Posterior cingulate gyrus (tissue), 11 donors: ENCODE data around the gene TCEANC2.
"Not testable (repeated sequence)": the region's sequence is repeated elsewhere in the genome, so short reads cannot be mapped to it uniquely, and the experiment has no call there.

Experiments used
- DNase-seq, 10 donors: peaks; one replicate each; pipeline versions ENCODE4 v3.0.0 to v3.0.0-alpha.2; 2020 to 2021; ENCODE audit warnings: mixed read lengths in 3 of 10
- intact Hi-C: fragments of 100-400 bp; cut with DNase I; formaldehyde crosslinking; loops from one replicate; pipeline ENCODE4 v1.15.1; 2023

The TCEANC2 gene

DNA sequence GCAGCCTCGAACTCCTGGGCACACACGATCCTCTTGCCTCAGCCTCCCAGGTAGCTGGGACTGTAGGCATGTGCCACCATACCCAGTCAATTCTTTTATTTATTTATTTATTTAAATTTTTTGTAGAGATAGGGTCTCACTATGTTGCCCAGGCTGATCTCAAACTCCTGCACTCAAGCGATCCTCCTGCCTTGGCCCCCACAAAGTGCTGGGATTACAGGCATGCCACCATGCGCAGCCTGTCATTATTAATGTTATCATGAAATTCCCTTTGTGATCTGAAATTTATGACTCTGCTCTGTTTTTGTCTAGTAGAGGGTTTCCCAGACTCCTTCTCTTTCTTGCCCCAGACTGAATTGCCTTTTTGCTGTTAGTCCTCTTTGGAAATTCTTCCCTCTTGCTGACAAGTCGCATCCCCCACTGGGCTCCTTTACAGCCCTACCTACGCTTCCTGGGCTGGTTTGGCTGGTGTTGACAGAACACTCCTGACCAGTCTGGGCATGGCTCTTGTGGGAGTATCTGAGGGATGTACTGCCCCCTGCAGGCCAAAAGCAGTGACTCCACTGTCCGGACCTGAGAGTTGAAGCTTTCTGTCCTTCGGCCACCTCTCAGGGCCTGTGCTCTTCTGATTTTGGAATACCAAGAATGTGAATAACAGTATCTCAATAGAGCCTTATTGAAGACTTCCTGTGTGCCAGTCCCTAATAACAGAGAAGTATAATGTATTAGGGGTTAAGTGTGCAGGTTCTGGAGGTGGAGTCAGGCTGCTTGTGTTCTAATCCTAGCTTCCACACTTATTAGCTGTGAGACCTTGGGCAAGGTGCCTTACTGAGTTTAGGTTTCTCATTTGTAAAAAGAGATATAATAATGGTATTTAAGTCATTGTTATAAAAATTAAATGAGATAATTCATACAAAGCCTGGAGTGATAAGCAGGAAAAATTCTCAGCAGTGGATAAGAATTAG lies 28.2 kb downstream of the TCEANC2 start:
- DNase-seq = peak in 7 of 10 donors; percentile 15 to 90 (median 56)
- intact Hi-C loops = no loop called here

DNA sequence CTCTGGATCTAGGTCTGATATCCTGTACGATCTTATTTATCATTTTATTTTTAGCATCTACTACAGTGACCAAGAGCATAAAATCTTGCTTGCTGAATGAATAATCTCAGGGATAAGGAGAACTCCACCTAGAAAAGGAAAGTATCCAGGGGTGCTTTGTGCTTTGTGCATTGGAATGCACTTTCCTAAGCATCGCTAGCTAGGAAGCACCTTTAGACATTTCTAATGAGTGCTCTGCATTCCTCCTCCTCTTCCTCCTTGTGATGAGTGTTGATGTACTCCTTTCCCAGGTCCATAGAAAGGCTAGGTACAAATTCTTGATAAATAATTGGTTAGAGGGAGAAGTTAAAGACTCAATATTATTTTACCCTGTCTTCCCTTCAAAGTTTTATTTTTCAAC lies 31.4 kb downstream of the TCEANC2 start:
- intact Hi-C loops = no loop called here
- DNase-seq = no peak

DNA sequence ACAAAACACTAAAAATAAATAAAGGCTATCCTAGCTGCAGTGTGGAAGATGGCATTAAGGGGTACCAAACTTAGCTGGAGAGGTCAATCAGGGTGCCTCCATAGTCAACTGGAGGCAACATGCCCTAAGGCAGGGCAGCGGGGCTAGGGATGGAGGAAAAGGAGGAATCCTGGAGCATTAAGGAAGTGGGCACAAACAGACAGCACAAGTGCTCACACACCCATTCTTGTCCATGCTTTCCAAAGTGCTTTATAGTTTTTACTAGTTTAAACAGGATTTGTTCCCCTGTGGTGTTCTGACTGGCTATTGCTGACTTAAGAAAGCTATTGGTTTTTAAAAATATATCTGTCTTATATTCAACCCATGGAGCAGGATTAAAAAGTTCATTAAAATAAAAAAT lies 33.3 kb downstream of the TCEANC2 start:
- no peak for DNase-seq
- intact Hi-C loops = no loop called here

DNA sequence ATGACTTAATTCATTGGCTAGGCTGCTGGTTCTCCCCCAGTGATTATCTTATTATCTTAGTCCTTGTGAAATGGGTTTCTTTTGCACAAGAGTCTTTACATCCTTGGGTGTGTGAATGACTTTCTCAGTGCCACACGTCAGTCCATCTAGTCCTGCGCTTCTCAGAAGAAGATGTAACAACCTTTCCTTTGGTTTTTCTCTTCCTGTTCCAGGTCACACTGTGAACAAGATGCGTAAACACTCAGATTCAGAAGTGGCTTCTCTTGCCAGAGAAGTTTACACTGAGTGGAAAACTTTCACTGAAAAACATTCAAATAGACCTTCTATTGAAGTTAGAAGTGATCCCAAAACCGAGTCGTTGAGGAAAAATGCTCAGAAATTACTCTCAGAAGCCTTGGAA lies 35.0 kb downstream of the TCEANC2 start:
- DNase-seq = no peak
- intact Hi-C loops = no loop called here

DNA sequence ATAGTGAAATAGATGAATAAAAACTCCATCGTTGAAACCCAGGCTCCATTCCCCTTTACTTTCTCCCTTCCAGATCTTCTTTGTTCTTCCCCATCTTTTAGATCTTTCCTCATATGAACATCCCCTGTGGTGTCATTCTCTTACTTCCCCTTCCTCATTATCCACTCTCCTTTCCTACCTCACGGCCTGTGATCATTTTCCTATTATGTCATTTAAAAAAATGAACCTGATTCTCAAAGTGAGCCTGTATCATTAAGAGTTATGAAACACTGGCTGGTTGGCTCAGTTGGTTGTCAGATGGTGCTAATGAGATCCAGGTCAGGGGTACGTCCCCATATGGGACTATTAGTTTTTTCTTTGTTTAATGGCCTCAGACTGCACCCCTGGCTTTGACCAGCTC lies 38.3 kb downstream of the TCEANC2 start:
- intact Hi-C loops = no loop called here
- no peak for DNase-seq

DNA sequence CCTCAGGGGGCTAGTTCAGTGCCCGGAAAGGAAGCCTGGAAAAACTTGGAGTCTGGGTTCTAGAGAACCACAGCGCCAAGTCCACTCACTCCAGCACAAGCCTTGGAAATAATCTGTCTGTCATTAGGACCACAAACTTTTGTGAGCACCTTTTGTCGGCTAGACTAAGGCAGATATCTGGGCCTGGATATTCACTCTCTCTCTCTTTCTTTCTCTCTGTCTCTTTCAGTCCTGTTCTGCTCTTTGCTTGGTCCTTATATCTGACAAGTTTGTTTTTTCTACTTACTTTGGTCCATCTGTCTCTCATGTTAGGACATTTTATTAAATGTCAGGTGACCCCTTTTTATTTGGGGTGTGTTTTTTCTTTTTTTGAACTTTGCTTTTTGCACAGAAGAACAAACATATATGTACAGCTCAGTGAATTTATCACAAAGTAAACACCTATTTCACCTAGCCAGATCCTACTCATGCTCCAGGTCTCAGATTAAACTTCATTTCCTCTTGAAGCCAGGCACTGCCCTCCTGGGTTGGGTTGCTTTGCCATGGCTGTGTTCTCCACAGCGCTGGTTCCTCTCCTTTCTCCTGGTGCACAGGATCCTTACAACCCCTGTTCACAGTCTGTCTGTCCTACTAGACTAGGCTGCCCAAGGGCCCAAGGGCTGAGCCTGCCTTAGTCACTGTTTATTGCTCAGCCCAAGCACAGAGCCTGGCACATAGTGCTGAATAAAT lies 40.8 kb downstream of the TCEANC2 start:
- DNase-seq = no peak
- intact Hi-C loops = no loop called here

DNA sequence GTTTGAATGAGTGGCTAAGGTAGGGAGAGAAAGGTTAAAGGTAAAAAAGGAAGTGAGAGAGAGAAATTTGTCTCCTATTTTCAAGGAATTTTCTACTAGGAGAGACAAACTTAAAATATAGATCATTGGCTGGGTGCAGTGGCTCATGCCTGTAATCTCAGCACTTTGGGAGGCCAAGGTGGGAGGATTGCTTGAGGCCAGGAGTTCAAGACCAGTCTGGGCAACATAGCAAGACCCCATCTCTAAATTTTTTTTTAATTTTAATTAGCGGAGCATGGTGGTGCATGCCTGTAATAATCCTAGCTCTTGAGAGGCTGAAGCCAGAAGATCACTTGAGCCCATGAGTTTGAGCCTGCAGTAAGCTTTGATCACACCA lies 41.3 kb downstream of the TCEANC2 start:
- DNase-seq, intact Hi-C loops: not testable (repeated sequence)

DNA sequence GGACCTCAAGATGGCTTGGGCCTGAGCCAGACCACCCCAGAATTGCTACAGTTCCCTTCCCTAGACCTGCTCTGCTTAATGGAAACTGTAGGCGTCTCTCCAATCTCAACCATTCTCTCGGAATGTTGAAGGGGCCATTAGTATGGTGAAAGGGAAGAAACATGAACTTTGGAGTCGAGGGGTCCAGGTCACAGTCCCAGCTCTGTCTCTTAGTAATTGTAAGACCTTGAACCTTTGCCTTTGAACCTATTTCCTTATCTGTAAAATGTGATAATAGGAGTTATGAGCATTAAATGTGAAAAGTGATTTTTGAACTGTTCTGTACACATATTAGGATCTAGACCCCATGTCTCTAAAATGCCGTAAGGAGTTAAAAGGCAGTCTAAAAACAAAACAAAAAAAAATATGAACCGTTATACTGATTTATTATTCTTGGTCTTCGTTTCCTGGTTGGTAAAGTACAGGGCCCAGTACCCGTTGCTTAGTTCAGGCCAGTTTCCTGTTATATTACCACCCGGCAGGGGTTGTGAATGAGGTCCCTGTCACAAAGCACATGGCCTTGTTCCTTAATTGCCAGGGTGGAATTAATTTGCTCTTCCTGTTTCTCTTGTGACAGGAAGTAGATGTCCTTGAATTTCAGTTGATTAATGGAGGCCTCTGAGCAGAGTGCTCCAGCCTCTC lies 42.3 kb downstream of the TCEANC2 start:
- intact Hi-C loops = no loop called here

DNA sequence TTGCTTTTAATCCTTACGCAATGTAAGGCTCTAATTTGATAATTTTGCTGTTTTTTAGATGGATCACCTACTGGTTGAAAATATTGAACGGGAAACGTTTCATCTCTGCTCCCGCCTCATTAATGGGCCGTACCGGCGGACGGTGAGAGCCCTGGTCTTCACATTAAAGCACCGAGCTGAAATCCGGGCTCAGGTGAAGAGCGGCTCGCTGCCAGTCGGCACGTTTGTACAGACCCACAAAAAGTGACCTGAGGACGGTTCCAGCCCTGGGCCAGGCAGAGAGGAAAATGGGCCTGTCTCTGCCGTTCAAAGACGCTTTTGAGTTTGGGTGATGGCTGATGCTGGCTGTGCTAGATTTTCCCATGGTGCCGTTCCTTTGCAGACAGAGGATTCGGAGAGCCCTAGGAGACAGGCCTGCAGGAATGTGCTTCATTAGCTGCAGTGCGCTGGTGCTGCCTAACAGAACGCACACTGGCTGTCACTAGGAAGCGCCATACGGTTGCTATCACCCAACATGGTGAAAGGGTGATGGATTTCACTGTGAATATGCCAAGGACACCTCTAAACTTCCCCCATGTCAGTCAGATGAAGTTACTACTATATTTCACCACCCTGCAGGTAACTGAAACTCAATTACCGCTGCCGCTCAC lies 42.9 kb downstream of the TCEANC2 start:
- DNase-seq = no peak
- intact Hi-C loops = no loop called here

More for the DNA sequence above, 42.3 kb downstream of the TCEANC2 start:
- DNase-seq = no peak

DNA sequence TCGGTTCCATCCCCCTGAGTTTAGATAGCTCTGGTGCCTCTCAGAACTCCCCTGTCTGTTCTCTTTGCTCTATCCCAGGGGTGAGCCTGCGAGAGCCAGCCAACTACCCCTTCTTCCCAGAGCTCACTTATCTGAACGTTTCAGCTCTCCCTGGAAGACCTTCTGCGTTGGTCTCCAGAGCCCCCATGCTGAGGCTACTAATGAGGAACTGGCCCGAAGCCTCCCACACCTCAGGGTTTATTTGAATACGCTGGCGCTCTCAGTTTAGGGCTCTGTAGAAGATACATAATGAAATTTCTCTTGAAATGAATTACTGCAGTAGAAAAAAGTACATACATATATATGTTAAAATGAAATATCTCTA lies 43.5 kb downstream of the TCEANC2 start:
- DNase-seq = no peak
- intact Hi-C loops = no loop called here

DNA sequence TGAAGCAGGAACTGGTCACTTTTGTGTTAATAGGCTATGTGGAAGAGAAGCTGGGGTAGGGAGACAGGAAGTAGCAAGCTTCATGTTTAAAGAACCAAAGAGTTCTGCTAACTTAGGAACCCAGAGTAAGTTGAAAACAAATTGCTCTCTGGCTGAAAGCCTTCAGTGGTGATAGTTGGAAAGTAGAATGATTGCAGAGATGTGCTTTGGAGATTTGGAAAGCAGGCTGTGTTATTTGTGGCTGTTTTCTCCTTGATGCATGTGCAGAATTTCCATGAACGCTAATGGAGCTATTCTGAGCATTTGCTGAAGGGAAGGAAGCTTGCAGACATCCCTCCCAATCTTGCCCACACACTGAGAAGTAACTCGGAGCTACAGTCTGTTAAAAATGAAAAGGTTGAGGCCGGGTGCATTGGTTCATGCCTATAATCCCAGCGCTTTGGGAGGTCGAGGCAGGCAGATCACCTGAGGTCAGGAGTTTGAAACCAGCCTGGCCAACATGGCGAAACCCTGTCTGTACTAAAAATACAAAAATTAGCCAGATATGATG lies 45.7 kb downstream of the TCEANC2 start:
- DNase-seq = no peak

DNA sequence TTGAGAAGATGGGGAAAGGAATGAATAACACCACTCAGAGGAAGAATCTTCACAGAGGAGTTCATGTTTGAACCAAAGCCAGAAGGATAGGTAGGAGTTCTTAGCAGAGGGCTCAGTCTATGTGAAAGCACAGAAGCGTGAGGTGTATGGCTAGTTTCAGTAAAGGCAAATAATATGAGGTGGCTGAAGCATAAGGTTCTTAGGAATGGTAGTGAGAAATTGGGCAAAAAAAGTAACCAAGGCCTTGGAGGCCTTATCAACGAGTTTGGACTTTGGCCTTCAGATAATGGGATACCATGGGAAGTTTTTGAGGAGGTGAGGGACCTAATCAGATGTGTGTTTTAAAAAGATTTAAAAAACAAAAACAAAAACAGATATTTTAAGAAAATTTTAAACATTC lies 47.1 kb downstream of the TCEANC2 start:
- DNase-seq = no peak
- intact Hi-C loops = no loop called here

More for the DNA sequence above, 45.7 kb downstream of the TCEANC2 start:
- intact Hi-C loops = no loop called here

DNA sequence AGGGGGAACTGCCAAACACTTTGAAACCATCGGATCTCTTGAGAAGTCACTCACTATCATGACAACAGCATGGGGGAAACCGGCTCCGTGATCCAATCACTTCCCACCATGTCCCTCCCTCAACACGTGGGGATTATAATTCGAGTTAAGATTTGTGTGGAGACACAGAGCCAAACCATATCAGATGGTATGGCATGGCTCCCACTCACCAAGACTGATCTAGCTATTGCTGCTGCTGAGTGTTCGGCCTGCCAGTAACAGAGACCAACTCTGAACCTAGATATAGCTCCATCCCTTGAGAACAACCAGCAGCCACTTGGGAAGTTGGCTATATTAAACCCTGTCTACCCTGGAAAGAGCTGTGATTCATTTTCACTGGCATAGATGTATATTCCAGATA lies 50.0 kb downstream of the TCEANC2 start:
- intact Hi-C loops = no loop called here
- DNase-seq = no peak

DNA sequence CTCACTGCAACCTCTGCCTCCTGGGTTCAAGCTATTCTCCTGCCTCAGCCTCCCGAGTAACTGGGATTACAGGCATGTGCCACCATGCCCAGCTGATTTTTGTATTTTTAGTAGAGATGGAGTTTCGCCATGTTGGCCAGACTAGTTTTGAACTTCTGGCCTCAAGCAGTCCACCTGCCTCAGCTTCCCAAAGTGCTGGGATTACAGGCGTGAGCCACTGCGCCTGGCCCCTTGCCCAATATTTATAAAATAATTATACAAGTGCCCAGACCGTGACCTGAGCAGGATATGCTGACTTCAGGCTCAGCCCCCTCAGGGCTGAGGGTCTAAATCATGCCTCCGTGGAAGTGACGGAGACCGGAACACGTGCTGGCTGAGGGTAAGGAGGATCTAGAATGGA lies 51.2 kb downstream of the TCEANC2 start:
- DNase-seq, intact Hi-C loops: not testable (repeated sequence)

DNA sequence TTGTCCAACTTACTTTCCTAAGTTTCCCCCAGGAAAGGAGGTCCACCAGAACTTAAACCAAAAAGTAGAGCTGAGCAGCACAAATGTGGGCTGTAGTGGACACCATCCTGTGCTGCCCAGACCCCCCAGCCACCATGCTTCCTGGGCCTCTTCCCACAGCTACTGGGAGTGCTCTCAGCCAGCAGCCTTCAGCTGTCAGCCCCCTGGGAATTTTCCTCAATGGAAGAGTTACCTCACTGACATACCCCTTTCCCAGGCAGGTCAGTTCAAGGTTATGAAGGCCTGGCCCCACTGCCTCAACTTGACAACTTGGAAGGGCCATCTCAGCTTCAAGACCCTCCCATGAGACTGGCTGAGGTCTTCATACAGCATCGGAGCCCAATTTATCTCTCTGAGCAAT lies 51.7 kb downstream of the TCEANC2 start:
- intact Hi-C loops = no loop called here

DNA sequence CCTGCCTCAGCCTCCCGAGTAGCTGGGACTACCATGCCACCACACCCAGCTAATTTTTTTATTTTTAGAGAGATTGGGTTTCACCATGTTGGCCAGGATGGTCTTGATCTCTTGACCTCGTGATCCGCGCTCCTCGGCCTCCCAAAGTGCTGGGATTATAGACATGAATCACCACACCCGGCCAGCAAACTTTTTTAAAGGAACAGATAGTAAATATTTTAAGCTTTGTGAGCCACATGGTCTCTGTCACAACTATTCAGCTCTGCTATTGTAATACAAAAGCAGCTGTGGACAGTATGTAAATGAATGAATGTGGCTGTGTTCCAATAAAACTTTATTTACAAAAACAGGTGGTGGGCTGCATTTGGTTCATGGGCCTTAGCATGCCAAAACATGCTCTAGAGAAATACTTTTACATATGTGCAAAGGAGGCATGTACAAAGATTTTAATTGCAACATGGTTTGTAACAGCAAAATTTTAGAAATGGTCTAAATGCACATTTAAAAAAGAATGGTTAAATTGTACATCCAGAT lies 52.4 kb downstream of the TCEANC2 start:
- intact Hi-C loops = no loop called here
- DNase-seq = no peak

More for the DNA sequence above, 51.7 kb downstream of the TCEANC2 start:
- DNase-seq = no peak

DNA sequence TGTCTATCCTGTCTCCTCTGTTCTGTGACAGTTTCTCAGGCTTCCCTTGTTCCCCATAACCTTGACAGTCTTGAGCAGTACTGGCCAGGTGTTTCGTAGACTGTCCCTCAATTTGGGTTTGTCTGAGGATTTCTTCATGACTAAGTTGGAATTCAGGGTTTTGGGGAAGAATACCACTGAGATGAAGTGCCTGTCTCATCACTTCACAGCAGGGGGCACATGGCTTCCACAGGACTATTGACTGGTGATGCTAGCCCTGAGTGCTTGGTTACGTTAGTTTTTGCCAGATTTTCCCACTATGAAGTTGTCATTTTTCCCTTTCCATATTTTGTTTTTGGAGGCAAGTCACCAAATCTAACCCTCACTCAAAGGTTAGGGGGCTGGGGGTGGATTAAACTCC lies 53.7 kb downstream of the TCEANC2 start:
- no peak for DNase-seq
- intact Hi-C loops = no loop called here

DNA sequence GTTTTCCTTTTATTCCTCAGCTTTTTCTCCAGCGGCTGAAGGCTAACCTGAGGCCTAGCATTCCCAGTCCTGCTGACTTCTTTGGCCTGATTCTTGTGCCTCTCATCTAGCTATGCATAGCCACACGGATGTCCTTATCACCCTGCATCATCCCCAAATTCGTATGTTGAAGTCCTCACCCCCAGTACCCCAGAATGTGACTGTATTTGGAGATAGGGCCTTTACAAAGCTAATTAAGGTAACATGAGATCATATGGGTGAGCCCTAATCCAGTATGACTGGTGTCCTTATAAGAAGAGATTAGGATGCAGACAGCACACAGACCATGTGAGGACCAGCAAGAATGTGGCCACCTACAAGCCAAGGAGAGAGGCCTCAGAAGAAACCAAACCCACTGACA lies 54.7 kb downstream of the TCEANC2 start:
- intact Hi-C loops = no loop called here
- no peak for DNase-seq

DNA sequence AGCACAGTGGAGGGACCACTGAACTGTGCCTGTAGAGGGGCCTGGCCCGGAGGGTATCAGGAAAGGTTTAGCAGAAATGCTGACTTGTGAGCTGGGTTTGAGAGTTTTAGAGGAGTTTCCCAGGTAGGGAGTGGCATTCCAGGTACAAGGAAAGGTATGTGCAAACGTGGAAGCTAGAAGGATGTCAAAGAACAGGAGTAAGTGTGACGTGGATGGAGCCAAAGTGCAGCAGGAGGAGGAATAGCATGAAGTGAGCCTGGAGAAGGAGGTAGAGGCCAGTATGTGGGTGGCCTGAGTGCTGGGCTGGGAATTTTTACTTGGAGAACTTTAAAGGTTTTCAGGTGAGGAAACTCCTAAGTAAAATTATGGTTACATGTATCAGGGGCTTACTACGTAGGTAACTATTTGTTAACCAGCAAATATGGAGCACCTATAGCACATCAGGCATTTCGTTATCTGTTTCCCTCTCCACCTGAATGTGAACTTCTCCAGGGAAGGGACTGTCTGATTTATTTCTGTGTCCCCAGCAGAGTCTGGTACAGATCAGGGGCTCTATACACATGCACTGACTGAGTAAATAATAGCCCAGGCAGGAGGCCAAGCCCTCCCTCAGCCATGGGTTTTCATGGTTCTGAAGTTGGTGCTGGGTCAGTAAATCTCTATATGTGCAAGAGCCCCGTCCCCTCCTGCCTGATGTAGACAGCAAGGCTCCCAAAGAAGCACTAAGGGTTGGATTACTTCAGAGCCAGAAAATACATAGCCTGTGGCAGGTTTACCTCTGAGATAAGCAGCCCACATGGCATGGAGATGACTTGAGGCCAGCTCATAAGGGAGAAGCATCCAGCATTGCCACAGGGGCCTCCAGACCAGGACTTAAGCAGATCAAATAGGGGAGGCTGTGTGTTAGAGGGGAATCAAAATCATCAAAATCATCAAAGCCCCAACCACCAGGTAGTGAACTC lies 56.0 kb downstream of the TCEANC2 start:
- intact Hi-C loops = no loop called here
- no peak for DNase-seq
